Pancreas (tissue), 10 donors: ENCODE measurements around the gene AUNIP. TPM values are rescaled to one million over a fixed set of nuclear protein-coding genes. Genes with fewer than 3 reads are reported as not detected.

Experiments used
- ATAC-seq, 4 donors: fragments of 200-7000 bp; cut with Tn5 transposase; one replicate each; pipeline versions ENCODE4 v1.8.0 to v1.9.1; 2020; ENCODE audit warnings: mild to moderate bottlenecking in 4 of 4, moderate library complexity in 4 of 4
- DNase-seq, 6 donors: peaks; one replicate each; pipeline ENCODE4 v3.0.0-alpha.2; 2020
- FAIRE-seq: peaks from 2 replicates; lab custom pipeline; 2012; peaks lifted over from hg19 to GRCh38; lab: Jason Lieb, UNC
- H3K27ac ChIP-seq, 4 donors: fragments of 200-600 bp; sonication (generic); 1 replicate in 3 of 4; 2 replicates in 1 of 4; pipeline versions ENCODE4 v1.5.0 to v1.8.0; 2020
- H3K27me3 ChIP-seq, 4 donors: fragments of 200-600 bp; one replicate each; pipeline ENCODE4 v1.8.0; 2021
- H3K36me3 ChIP-seq, 3 donors: fragments of 200-600 bp; sonication (generic) in 1 of 3; one replicate each; pipeline versions ENCODE4 v1.5.0 to v1.8.0; 2020 to 2021
- H3K4me1 ChIP-seq, 3 donors: fragments of 200-600 bp; one replicate each; pipeline ENCODE4 v1.8.0; 2021
- H3K4me3 ChIP-seq, 4 donors: fragments of 200-600 bp; sonication (generic) in 2 of 4; one replicate each; pipeline versions ENCODE4 v1.5.0 to v1.8.0; 2020 to 2021
- H3K9me3 ChIP-seq, 4 donors: fragments of 200-600 bp; one replicate each; pipeline ENCODE4 v1.8.0; 2021
- WGBS, 2 donors: extraction: QIAGEN DNeasy Blood & Tissue Kit; methylation state at CpG; one replicate each; pipeline ENCODE4 v1.1.7; 2013; 5-methylcytosine and 5-hydroxymethylcytosine counted together
- intact Hi-C, 3 donors: fragments of 100-400 bp; cut with DNase I; formaldehyde crosslinking; loops; one replicate each; pipeline versions ENCODE4 v1.11.1 to v1.14.2; 2022
- polyA plus RNA-seq, 2 donors: library from polyadenylated mRNA; stranded (reverse); fragments of 200-250 nt; gene quantifications; one replicate each; pipeline ENCODE4 v1.2.3, GENCODE V29; 2013
- total RNA-seq, 6 donors: library from RNA; stranded (reverse); fragmentation: NEBNext Ultra II Directional in 4 of 6; extraction: Animal tissue kit (Norgen Biotek cat#: 25700) in 4 of 6; gene quantifications; one replicate each; pipeline versions ENCODE4 v1.2.1 to v1.2.4, GENCODE V29; 2021 to 2023
- TF ChIP-seq, protein P1 (sequence below), 4 donors: fragments of 200-600 bp; sonication (generic) in 3 of 4; IDR thresholded peaks; one replicate each; pipeline versions ENCODE4 v1.5.0 to v1.8.0; 2021; ENCODE audit warnings: antibody characterized with exemption in 4 of 4
- donor health status: healthy with polysubstance abuse.
- donor health status: DM: no; HTN: no; CAD: no; lungs with moderate emphysema.
- donor health status: DM: no; HTN: no; CAD: no.
- donor health status: control.
- donor health status: control.
- donor health status: Bipolar disorder and iron deficiency.
- donor health status: DM: yes; HTN: yes; CAD: no.
- donor health status: DM: no; HTN: no; CAD: no.
- donor health status: DM: no; HTN: no; CAD: no.
- donor health status: DM: yes; HTN: yes; CAD: no.

The AUNIP gene
- total and polyA plus RNA-seq, 8 donors: 0.19 to 0.37 (median 0.29) TPM; not detected in 4

DNA sequence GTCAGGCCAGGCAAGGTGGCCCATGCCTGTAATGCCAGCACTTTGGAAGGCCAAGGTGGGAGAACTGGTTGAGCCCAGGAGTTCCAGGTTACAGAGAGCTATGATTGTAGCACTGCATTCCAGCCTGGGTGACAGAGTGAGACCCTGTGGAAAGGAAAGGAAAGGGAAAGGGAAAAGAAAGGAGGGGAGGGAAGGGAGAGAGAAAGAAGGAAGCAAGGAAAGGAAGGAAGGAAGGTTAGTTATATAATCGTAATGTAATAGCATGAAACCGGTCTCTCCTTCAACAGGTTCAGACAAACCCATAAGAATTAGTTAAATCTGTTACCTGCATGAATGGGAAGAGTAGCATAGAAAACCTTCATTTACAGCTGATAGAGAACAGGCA is 17.4 kb upstream of the AUNIP start:
- Histone ChIP-seq H3K9me3 (no peaks in the 10 kb centered on the region), H3K36me3 (no peaks in the 10 kb centered on the region), H3K27ac (peak overlapping the region in 3 of 4 donors; percentile 0 to 93 (median 91)), H3K4me1 (peaks cover 47 to 55% (median 50%) of the 10 kb centered on the region in 3 donors), H3K27me3 (no peaks in the 10 kb centered on the region), H3K4me3 (no peak overlapping the region)
- ATAC-seq (no peak), FAIRE-seq (no peak), DNase-seq (no peak)
- TF ChIP-seq, protein P1, sequence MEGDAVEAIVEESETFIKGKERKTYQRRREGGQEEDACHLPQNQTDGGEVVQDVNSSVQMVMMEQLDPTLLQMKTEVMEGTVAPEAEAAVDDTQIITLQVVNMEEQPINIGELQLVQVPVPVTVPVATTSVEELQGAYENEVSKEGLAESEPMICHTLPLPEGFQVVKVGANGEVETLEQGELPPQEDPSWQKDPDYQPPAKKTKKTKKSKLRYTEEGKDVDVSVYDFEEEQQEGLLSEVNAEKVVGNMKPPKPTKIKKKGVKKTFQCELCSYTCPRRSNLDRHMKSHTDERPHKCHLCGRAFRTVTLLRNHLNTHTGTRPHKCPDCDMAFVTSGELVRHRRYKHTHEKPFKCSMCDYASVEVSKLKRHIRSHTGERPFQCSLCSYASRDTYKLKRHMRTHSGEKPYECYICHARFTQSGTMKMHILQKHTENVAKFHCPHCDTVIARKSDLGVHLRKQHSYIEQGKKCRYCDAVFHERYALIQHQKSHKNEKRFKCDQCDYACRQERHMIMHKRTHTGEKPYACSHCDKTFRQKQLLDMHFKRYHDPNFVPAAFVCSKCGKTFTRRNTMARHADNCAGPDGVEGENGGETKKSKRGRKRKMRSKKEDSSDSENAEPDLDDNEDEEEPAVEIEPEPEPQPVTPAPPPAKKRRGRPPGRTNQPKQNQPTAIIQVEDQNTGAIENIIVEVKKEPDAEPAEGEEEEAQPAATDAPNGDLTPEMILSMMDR (IDR thresholded peaks at IDR 0.05): no peak
- intact Hi-C loops: no loop called here
- WGBS, 2 donors: 72 to 79% methylated on average over 2 of the region's 2 CpGs

DNA sequence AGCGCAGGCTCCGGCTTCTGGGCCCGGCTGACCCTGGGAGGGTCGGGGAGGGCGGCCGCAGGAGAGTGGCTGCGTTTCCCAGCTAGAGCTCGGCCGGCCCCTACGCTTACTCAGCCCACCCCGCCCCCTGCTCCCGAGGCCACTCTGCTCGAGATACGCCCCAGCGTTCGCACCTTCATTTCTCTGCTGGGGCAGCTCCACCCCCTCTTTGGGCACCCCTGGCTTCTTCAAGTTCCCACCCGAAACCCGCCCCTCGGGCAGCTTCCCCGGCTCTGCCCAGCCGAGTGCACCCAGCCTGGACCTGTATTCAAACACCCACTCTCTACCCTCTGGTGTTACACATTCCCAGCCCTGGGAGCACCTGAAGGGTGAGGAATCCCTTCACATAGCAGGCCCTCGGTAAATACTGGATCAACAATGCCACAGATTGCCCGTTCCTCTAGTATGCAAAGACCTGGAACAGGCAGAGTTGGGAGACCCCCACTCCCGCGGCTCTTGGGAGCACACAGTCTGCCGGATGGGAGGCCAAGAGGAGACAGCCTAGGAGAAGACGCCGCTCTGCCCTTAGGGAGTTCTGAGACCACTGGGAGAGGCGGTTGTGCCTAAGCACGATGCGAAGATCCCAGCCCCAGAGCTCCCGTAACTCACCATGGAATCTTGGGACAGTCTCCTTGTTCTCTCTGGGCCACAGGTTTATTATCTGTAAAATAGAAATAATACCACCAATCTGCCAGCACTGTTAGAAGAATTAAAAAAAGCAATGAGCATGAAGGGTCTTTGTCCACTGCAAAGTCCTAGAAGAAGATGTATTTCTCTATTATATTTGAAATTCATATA is 16.8 kb upstream of the AUNIP start:
- Histone ChIP-seq H3K27me3 (no peaks in the 10 kb centered on the region), H3K27ac (peak overlapping the region; percentile 87 to 93 (median 90)), H3K9me3 (no peaks in the 10 kb centered on the region), H3K4me3 (peak overlapping the region; percentile 37 to 64 (median 51)), H3K4me1 (peaks cover 53 to 61% (median 56%) of the 10 kb centered on the region in 3 donors), H3K36me3 (no peaks in the 10 kb centered on the region)
- WGBS, 2 donors: 29 to 34% methylated on average over 31 to 32 of the region's 32 CpGs
- intact Hi-C loops: no loop called here
- TF ChIP-seq, protein P1 (IDR thresholded peaks at IDR 0.05): no peak
- DNase-seq (peak in 2 of 6 donors; percentile 60 to 81), FAIRE-seq (no peak), ATAC-seq (peak; percentile 7 to 28 (median 14))

DNA sequence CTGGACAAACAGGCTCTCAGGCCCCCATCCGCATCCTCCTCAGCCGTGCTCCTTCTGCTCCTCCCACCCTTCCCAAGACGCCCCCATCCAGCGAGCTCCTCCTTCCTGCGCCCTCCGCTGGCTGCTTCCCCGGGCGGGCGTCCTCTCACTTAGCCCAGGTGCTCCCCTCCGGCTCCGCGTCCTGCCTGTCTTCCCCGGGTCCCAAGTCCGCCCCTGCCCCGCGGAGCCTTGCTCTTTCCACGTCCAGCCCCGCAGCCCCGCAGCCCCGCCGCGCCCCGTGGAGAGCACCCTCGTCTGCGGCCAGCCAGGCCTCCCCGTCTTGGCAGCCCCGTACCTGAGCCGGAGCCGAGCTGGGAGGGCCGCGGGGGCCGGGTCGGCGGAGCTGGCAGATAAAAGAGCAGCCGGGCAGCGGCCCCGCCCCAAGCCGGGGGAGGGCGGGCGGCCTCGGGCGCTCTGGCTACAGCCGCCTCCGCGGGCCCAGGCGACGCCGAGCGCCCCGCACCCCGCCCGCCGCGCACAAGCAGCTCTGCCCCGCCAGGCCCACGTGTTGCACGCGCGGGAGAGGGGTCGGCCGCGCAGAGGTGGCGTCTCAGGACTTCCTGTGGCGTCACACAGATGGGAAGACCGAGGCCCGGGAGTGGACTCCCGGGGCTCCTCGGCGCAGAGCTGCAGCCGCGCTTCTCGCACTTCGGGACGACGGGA is 16.0 kb upstream of the AUNIP start, which contains the start of gene PAQR7:
PAQR7 (minus strand) TSS at position 555 of the 702 bp plus-strand sequence. CDS start 11,869 bp downstream, outside the sequence.
- peak within 1 kb of the TSS; percentile 37 to 64 (median 51) for H3K4me3 ChIP-seq
- TF ChIP-seq, protein P1 (IDR thresholded peaks at IDR 0.05): no peak
- peak; percentile 78 to 94 (median 86) for DNase-seq
- no peaks in the 10 kb centered on the region for H3K27me3 ChIP-seq
- peaks cover 60 to 65% (median 63%) of the 10 kb centered on the region in 3 donors for H3K4me1 ChIP-seq
- ATAC-seq: peak; percentile 67 to 81 (median 76)
- H3K27ac ChIP-seq: peak within 1 kb of the TSS; percentile 87 to 93 (median 90)
- no peaks in the 10 kb centered on the region for H3K36me3 ChIP-seq
- no peak for FAIRE-seq
- no peaks in the 10 kb centered on the region for H3K9me3 ChIP-seq
- intact Hi-C loops: no loop called here
- WGBS, 2 donors: 0 to 1% methylated on average over 61 to 75 of the region's 75 CpGs

DNA sequence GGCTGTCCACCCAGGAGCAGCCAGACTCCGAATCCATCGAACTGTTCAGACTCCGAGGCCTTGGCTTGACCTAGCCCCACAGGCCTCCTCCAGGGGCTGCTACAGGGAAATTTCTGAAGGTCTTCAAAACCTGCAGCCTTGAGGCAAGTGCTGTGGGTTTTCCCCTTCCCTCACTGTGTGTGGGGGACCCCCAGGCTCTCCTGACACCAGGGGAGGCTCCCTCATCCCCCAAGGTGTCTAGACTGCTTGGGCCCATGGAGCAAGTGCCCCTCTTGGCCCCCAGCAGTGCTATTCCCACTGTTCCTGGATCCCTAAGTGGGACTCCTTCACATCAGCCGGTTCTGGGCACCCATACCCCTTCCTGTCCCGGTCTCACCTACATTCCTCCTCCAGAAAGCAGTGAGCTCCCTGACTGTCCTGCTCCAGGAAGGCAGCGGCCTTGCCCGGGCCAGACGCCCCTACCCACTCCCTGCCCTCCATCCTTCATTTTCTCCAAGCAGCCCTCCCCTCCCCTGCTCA is 15.4 kb upstream of the AUNIP start:
- peak in 1 of 6 donors; percentile 43 for DNase-seq
- 28 to 40% methylated on average over 7 to 8 of the region's 8 CpGs for WGBS, 2 donors
- Histone ChIP-seq H3K9me3 (no peaks in the 10 kb centered on the region), H3K27me3 (no peaks in the 10 kb centered on the region), H3K4me3 (peak overlapping the region; percentile 37 to 64 (median 51)), H3K4me1 (peaks cover 54 to 63% (median 58%) of the 10 kb centered on the region in 3 donors), H3K27ac (peak overlapping the region; percentile 87 to 93 (median 90)), H3K36me3 (no peaks in the 10 kb centered on the region)
- TF ChIP-seq, protein P1 (IDR thresholded peaks at IDR 0.05): no peak
- no peak for ATAC-seq
- no peak for FAIRE-seq
- intact Hi-C loops: no loop called here
